K562 (cell line): ENCODE results near the gene SNX25. TPM values are rescaled to one million over a fixed set of nuclear protein-coding genes. Genes with fewer than 3 reads are reported as not detected.

Experiments used
- ARID3B ChIP-seq: fragments of 250-450 bp; sonication (Bioruptor Pico); IDR thresholded peaks from 2 replicates; pipeline ENCODE4 v1.4.0; 2020; ENCODE audit warnings: borderline replicate concordance
- ARNT ChIP-seq, 2 experiments: fragments of 450-650 bp; IDR thresholded peaks; 2 replicates each; pipeline ENCODE4 v1.6.1; 2016; ENCODE audit warnings: mild to moderate bottlenecking in 1 of 2
- BRD9 ChIP-seq: fragments of 450-650 bp; IDR thresholded peaks from 2 replicates; pipeline ENCODE4 v1.6.1; 2018; ENCODE audit warnings: low read depth; ENCODE audit not compliant: partially characterized antibody
- CAMTA2 ChIP-seq: fragments of 250-450 bp; sonication (Bioruptor Pico); conservative IDR thresholded peaks from 2 replicates; pipeline ENCODE4 v1.5.1; 2022
- CC2D1A ChIP-seq: fragments of 450-650 bp; IDR thresholded peaks from 2 replicates; pipeline ENCODE4 v1.6.1; 2017; ENCODE audit warnings: mild to moderate bottlenecking
- GTF2F1 ChIP-seq: IDR thresholded peaks from 2 replicates; pipeline ENCODE4 v1.6.1; 2011; ENCODE audit warnings: low read depth, low read length, improper control_type of control experiment
- HDAC2 ChIP-seq: fragments of 450-650 bp; IDR thresholded peaks from 2 replicates; pipeline ENCODE4 v1.6.1; 2016; ENCODE audit warnings: mild to moderate bottlenecking
- HNRNPUL1 ChIP-seq: fragments of 200-400 bp; formaldehyde crosslinking; IDR thresholded peaks from 2 replicates; pipeline ENCODE4 v1.6.1; 2017; ENCODE audit warnings: low read length
- KDM4B ChIP-seq, 2 experiments: fragments of 450-650 bp in 1 of 2; sonication (generic) in 1 of 2; IDR thresholded peaks; 2 replicates each; pipeline ENCODE4 v1.6.1; 2016 to 2017; ENCODE audit warnings: borderline replicate concordance in 2 of 2, antibody characterized with exemption in 1 of 2, low read depth in 1 of 2, mild to moderate bottlenecking in 1 of 2
- MCM3 ChIP-seq: fragments of 450-650 bp; IDR thresholded peaks from 2 replicates; pipeline ENCODE4 v1.6.1; 2016
- MEF2A ChIP-seq: IDR thresholded peaks from 2 replicates; pipeline ENCODE4 v1.6.1; 2011; ENCODE audit warnings: low read depth, mild to moderate bottlenecking, low read length, moderate library complexity; ENCODE audit not compliant: control insufficient read depth
- MYC ChIP-seq, 2 experiments: fragments of 250-450 bp in 1 of 2; sonication (Bioruptor Pico) in 1 of 2; IDR thresholded peaks; 2 replicates each; pipeline versions ENCODE4 v1.5.1 to v1.6.1; 2012 to 2021; ENCODE audit warnings: low read depth in 2 of 2, borderline replicate concordance in 1 of 2, improper control_type of control experiment in 1 of 2, low read length in 1 of 2, mild to moderate bottlenecking in 1 of 2, moderate library complexity in 1 of 2
- NFE2 ChIP-seq: IDR thresholded peaks from 2 replicates; pipeline ENCODE4 v1.6.1; 2014; ENCODE audit warnings: antibody characterized with exemption, low read depth
- NFIC ChIP-seq: fragments of 450-650 bp; IDR thresholded peaks from 2 replicates; pipeline ENCODE4 v1.6.1; 2017; ENCODE audit warnings: mild to moderate bottlenecking, inconsistent platforms
- NUFIP1 ChIP-seq: fragments of 450-650 bp; IDR thresholded peaks from 2 replicates; pipeline ENCODE4 v1.6.1; 2018; ENCODE audit not compliant: partially characterized antibody
- TCF3 ChIP-seq: sonication (generic); formaldehyde crosslinking; IDR thresholded peaks from 2 replicates; pipeline ENCODE4 v1.4.0; 2020; ENCODE audit warnings: mild to moderate bottlenecking, missing genetic modification reagents
- TRIM28 ChIP-seq: fragments of 450-650 bp; IDR thresholded peaks from 2 replicates; pipeline ENCODE4 v1.6.1; 2017
- ZBTB1 ChIP-seq: sonication (generic); formaldehyde crosslinking; IDR thresholded peaks from 2 replicates; pipeline ENCODE4 v1.8.1; 2023; ENCODE audit warnings: missing genetic modification reagents, low read depth, mild to moderate bottlenecking, borderline replicate concordance
- ZEB2 ChIP-seq: fragments of 450-650 bp; IDR thresholded peaks from 2 replicates; pipeline ENCODE4 v1.6.1; 2016
- ZNF165 ChIP-seq: fragments of 250-450 bp; sonication (Bioruptor Pico); IDR thresholded peaks from 2 replicates; pipeline ENCODE4 v1.4.0; 2020; ENCODE audit warnings: borderline replicate concordance
- ZNF174 ChIP-seq: fragments of 250-450 bp; sonication (Bioruptor Pico); IDR thresholded peaks from 2 replicates; pipeline ENCODE4 v1.4.0; 2020; ENCODE audit warnings: mild to moderate bottlenecking
- ZNF3 ChIP-seq: fragments of 250-450 bp; sonication (Bioruptor Pico); IDR thresholded peaks from 2 replicates; pipeline ENCODE4 v1.5.0; 2021; ENCODE audit warnings: mild to moderate bottlenecking, moderate library complexity
- ZNF431 ChIP-seq: sonication (generic); formaldehyde crosslinking; IDR thresholded peaks from 2 replicates; pipeline ENCODE4 v1.8.0; 2022; ENCODE audit warnings: mild to moderate bottlenecking, missing genetic modification reagents
- polyA plus RNA-seq, 8 experiments: library from polyadenylated mRNA; depleted of rRNA in 4 of 8; stranded (reverse) in 5 of 8; unstranded in 3 of 8; fragments of >200 nt; fragmentation: Nextera tagmentation in 2 of 8; fragmentation: Illumina TruSeq in 1 of 8; extraction: Ambion mirVana in 2 of 8; extraction: Trizol in 1 of 8; gene quantifications; 2 replicates each; pipeline versions ENCODE4 v1.2.1 to v1.2.3, GENCODE V29; 2011 to 2014; ENCODE audit warnings: inconsistent platforms in 1 of 8, missing spikeins in 1 of 8
- total RNA-seq, 7 experiments: library from RNA; depleted of rRNA in 6 of 7; stranded (reverse); fragments of >200 nt in 6 of 7; fragmentation: Illumina TruSeq in 2 of 7; extraction: Trizol in 2 of 7; gene quantifications; 2 replicates each; pipeline versions ENCODE4 v1.2.1 to v1.2.3, GENCODE V29; 2011 to 2021; ENCODE audit warnings: low replicate concordance in 1 of 7
- TF ChIP-seq, protein P1 (sequence below): fragments of 250-450 bp; sonication (Bioruptor Pico); IDR thresholded peaks from 2 replicates; pipeline ENCODE4 v1.5.0; 2022; ENCODE audit warnings: mild to moderate bottlenecking
- TF ChIP-seq, protein P2 (sequence below): IDR thresholded peaks from 2 replicates; pipeline ENCODE4 v1.6.1; 2014; ENCODE audit warnings: antibody characterized with exemption
- TF ChIP-seq, protein P3 (sequence below): fragments of 450-650 bp; IDR thresholded peaks from 2 replicates; pipeline ENCODE4 v1.7.0; 2016; ENCODE audit warnings: borderline replicate concordance

The SNX25 gene
- total and polyA plus RNA-seq, 9 of the 15 experiments (the other 6 are each of a cell fraction or from before 2014, with no cell fraction given) = 2.5 to 23.4 (median 13.3) TPM

GRCh38 chr4:185318679-185319078 lies 109.3 kb downstream of the SNX25 start (continued):
- peak; percentile 99 for TF ChIP-seq ZEB2
- peak; percentile 78 for TF ChIP-seq TCF3 (CRISPR knock-in tag)
- TF ChIP-seq, protein P1, sequence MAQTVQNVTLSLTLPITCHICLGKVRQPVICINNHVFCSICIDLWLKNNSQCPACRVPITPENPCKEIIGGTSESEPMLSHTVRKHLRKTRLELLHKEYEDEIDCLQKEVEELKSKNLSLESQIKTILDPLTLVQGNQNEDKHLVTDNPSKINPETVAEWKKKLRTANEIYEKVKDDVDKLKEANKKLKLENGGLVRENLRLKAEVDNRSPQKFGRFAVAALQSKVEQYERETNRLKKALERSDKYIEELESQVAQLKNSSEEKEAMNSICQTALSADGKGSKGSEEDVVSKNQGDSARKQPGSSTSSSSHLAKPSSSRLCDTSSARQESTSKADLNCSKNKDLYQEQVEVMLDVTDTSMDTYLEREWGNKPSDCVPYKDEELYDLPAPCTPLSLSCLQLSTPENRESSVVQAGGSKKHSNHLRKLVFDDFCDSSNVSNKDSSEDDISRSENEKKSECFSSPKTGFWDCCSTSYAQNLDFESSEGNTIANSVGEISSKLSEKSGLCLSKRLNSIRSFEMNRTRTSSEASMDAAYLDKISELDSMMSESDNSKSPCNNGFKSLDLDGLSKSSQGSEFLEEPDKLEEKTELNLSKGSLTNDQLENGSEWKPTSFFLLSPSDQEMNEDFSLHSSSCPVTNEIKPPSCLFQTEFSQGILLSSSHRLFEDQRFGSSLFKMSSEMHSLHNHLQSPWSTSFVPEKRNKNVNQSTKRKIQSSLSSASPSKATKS (CRISPR knock-in tag) = no peak
- no peak for TF ChIP-seq ZNF174 (CRISPR knock-in tag)
- TF ChIP-seq MYC (IDR thresholded peaks at IDR 0.05; ENCODE audit: low read depth, low read length) = peak; percentile 74
- TF ChIP-seq MYC (CRISPR knock-in tag; IDR thresholded peaks at IDR 0.05; ENCODE audit: borderline replicate concordance, low read depth) = no peak
- peak; percentile 67 for TF ChIP-seq HDAC2
- TF ChIP-seq, protein P2, sequence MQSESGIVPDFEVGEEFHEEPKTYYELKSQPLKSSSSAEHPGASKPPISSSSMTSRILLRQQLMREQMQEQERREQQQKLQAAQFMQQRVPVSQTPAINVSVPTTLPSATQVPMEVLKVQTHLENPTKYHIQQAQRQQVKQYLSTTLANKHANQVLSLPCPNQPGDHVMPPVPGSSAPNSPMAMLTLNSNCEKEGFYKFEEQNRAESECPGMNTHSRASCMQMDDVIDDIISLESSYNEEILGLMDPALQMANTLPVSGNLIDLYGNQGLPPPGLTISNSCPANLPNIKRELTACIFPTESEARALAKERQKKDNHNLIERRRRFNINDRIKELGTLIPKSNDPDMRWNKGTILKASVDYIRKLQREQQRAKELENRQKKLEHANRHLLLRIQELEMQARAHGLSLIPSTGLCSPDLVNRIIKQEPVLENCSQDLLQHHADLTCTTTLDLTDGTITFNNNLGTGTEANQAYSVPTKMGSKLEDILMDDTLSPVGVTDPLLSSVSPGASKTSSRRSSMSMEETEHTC = no peak
- TF ChIP-seq ARID3B (CRISPR knock-in tag) = no peak
- TF ChIP-seq BRD9 = no peak
- no peak for TF ChIP-seq TRIM28
- no peak for TF ChIP-seq ZNF165 (CRISPR knock-in tag)
- TF ChIP-seq ZNF431 (CRISPR knock-in tag) = no peak
- peak; percentile 64; the same call in 1 of the 2 replicates for TF ChIP-seq CC2D1A
- no peak for TF ChIP-seq KDM4B (IDR thresholded peaks at IDR 0.05; ENCODE audit: borderline replicate concordance in 2 of 2, low read depth in 1 of 2)
- TF ChIP-seq MCM3 = no peak
- TF ChIP-seq ARNT (IDR thresholded peaks at IDR 0.05) = peak; percentile 52 to 78; a peak in 2 of 4 replicates
- peak; percentile 97 for TF ChIP-seq NFE2
- no peak for TF ChIP-seq HNRNPUL1
- peak; percentile 61; the same call in 1 of the 2 replicates for TF ChIP-seq NFIC
- TF ChIP-seq CAMTA2 (CRISPR knock-in tag) = no peak
- peak; percentile 83 for TF ChIP-seq MEF2A
- TF ChIP-seq ZNF3 (CRISPR knock-in tag) = no peak
- TF ChIP-seq GTF2F1 = no peak
- TF ChIP-seq, protein P3, sequence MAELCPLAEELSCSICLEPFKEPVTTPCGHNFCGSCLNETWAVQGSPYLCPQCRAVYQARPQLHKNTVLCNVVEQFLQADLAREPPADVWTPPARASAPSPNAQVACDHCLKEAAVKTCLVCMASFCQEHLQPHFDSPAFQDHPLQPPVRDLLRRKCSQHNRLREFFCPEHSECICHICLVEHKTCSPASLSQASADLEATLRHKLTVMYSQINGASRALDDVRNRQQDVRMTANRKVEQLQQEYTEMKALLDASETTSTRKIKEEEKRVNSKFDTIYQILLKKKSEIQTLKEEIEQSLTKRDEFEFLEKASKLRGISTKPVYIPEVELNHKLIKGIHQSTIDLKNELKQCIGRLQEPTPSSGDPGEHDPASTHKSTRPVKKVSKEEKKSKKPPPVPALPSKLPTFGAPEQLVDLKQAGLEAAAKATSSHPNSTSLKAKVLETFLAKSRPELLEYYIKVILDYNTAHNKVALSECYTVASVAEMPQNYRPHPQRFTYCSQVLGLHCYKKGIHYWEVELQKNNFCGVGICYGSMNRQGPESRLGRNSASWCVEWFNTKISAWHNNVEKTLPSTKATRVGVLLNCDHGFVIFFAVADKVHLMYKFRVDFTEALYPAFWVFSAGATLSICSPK = no peak
- TF ChIP-seq ZBTB1 (CRISPR knock-in tag) = no peak
- no peak for TF ChIP-seq NUFIP1
